Measurements from ENCODE around the gene MSI2. TPM values are rescaled to one million over a fixed set of nuclear protein-coding genes. Genes with fewer than 3 reads are reported as not detected.

MSI2 gene
- total RNA-seq, 1 donor from 2014 or later: 178 TPM

DNA sequence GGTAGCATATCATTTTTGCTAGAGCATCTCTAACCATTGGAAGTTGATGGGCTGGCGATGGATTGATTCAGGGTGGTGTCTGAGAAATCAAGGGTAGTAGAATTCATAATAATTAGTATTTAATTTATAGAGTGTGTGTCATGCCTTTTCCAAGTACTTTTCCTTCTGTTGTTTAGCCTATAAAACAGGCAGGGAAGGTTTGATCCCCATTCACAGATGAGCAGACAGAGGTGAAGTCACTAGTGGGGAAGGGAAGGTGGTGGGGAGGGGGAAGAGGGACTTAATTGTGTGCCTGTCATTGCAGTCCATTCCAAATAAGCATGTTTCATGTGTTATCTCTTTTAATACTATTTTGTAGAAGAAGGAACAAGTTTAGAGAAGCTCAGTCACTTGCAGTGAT, 131.3 kb downstream of the MSI2 start:
- intact Hi-C loops (cut with micrococcal nuclease): no loop called here

DNA sequence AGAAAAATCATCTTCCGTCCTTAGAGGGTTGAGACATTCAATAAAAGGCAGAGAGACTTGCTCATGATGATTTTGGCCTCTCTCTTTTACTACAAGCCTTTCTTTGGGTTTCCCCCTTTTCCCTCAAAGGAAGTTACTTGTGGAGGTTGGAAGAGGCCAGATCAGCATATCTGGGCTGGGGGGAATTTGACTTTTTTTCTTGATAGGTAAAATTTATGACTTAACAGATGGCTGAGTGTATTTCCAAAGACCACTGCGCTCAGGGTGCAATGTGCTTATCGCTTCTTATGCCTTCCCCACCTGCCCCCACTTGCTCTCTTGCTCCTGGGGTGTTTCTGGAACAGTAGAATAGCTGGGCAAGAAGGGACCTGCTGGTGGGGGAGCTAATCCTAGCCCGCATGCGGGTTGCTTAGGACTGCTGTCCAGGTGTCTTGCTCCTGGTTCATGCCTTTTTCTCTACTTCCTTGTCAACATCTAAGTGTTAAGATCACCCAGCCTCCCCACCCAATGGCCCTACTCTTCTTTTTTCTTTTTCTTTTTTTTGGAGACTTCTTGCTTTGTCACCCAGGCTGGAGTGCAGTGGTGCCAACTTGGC, 131.9 kb downstream of the MSI2 start:
- intact Hi-C loops (cut with micrococcal nuclease): no loop called here

DNA sequence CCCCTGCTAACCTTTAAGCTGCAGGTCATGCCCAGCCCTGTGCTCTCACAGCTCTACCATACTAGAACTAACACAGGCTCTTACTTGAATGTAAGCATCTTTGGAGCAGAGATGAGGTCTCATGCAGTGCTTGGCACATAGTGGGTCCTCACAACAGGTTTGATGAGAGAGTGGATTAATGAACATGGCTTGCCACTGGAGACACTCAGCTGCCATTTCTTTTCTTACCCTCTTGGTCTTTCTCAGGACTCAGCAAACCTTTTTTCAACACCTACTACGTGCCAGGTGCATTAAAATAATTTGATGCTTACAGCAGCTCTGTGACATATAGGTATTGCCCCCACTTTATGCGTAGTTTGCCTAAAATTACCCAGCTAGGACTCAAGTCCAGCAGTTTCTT, 133.2 kb downstream of the MSI2 start:
- intact Hi-C loops (cut with micrococcal nuclease): no loop called here

DNA sequence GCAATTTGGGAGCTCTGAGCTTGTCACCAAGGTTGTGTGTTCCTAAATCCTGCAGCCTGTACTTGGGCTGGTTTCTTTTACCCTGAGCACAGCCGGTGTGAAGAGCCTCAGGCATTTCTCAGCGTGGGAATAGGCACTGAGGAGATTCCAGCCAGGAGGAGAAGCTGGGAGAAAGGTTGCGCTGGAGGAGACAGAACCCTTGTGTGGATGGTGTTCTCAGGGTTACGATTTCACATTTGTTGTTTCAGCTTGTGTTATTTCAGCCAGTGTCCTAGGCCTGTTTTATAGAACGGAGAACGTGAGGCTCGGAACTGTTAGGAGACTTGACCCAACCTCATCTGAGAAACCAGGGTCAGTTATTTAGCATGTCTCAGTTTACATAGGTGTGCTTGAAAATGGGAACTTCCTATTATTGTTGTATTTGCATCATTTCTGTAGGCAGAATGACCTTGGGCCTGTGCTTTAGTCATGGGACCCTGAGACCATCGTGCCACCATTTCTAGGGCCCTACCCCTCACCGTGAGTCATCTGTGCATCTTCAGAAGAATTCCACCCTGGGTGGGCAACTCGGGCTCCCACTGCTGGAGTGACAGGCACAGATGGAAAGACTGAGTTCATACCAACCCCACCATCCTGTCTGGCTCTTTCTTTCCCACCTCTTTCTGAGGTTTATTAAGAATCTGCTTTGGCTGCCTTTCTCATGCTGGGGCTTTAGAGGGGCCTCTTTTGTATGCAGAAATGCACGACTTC, 134.9 kb downstream of the MSI2 start:
- intact Hi-C loops (cut with micrococcal nuclease): no loop called here

DNA sequence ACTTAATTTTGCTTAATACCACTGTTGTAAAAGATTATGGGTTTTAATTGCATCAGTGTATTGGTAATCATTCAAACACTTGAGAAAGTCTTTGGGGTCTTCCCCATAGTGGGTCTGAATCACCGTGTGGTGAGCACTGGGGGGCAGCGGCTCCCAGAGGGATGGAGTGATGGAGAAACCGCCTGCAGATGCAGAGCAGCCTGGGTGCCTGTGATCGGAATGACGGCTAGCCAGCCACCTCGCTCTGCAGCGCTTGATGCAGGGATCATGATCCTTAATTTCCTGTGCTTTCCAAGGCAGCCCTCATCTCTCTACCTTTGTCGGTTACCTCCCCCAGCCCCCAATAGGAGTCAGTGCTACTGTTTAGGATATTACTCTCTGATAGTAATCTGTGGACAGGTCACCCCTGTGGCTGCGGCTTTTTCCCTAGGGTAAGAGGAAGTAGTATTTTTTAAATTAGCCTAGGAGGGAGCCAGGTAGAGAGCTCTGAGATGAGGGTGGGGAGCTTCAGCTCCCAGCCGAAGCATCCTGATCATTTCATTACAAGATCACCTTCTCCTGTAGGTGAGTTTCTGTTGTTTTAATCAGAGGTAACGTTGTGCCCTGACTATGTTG, 135.6 kb downstream of the MSI2 start:
- intact Hi-C loops (cut with micrococcal nuclease): no loop called here

DNA sequence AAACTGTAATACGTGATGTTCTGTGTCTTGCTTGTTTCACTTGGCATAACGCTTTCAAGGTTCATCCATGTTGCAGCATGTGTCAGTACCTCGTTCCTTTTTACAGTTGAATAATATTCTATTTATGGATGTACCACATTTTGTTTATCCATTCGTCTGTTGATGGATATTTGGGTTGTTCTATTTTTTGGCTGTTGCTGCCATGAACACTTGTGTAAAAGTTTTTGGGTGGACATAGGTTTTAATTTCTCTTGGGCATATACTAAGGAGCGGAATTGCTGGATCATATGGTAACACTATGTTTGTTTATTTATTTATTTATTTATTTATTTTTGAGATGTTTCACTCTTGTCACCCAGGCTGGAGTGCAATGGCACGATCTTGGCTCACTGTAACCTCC, 137.0 kb downstream of the MSI2 start:
- intact Hi-C loops (cut with micrococcal nuclease): no loop called here

DNA sequence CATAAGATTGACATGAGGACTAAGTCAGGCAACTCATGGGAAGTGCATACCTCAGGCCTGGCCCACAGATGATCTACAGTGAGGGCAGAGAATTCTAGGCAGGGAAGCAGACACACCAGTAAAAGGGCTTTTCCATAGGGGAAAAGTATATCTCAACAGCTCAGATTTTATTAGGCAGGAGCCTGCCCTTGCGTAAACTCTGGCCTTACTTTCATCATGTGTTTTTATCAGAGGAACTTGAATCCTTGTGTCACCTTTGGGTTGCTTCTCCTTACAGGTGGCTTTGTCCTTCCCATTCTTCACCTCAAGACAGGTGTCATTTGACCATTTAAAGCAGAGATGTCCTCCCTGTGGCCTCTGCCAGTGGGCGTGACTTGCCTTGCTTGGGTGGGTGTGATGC, 138.1 kb downstream of the MSI2 start:
- intact Hi-C loops (cut with micrococcal nuclease): no loop called here

DNA sequence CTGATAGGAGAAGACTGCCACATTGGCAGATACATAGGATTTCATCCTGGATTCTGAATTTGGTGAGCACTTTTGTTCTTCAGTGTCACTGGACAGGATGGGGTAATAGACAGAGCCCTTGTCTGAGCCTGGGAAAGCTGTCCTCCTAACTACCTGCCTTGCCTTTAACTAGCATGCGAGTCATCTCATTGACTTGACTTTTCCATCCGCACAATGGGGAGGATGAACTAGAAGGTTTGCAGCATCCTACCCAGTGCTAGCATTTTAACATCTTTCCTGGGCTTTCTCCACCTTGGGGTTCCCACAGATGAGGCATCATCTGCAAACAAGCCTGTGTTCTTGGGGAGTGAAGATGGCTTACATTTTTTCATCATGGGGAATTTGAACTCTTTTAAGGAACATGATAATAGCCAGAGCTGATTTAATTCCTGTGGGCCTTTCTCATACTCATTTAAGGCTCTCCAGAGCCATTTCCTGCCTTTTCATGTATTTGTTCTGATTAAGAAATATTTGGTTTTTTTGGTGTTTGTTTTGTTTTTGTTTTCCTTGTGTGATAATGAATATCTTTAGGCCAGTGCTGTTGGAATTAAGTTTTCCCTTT, 139.5 kb downstream of the MSI2 start:
- intact Hi-C loops (cut with micrococcal nuclease): no loop called here

DNA sequence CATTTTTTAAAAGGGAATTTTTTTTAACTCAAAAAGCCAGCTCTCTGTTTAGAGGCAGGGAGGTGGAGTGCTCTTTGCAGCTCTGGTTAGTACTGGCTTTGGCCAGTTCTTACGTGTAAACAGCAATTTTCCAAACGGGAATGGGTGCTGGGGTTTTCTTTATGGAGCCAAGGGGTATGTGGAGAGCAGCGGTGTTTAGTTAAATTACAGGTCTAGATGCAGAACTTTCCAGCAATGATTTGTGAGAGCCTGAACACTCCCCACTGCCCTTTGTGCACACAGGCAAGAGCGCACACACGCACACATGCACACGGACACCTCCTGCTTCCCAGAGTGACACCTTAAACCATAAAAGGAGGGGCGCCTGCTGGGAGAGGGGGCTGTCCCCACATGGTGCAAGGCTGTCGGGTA, 140.2 kb downstream of the MSI2 start:
- intact Hi-C loops (cut with micrococcal nuclease): no loop called here

DNA sequence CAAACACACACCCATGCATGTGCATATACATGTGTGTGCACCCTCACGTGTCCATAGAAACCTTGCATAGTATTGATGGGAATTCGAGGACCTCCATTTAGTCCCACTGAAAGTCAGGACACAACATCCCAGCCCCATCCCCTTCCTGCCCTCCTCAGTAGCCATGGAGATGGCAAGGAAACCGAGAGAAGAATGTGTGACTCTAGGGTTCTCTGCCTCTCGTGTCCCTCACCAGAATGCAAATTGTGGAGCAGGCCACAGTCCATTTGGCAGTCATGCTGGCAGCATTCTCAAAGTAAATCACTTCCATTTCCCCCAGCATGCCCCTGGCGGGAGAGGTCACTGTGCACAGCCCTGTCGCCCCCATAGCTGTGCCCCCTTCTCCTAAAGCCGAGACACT, 141.1 kb downstream of the MSI2 start:
- intact Hi-C loops (cut with micrococcal nuclease): no loop called here

DNA sequence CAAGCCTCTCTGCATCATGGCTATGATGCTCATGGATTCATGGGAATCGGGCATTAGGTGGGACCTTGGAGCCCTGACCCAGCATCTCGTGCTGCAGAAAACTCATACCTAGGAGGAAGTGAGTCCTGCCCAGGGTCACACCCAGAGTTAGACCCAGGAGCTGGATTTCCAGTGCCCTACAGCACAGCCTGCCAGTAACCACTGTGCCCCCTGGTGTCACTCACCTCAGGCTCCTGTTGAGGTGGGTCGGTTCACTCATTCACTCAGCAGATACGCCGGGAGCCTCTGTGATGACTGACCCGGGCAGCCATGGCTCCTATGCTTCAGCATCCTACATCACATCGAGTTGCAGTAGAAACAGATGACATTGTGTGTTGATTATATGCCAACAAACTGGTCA, 143.4 kb downstream of the MSI2 start:
- intact Hi-C loops (cut with micrococcal nuclease): no loop called here

DNA sequence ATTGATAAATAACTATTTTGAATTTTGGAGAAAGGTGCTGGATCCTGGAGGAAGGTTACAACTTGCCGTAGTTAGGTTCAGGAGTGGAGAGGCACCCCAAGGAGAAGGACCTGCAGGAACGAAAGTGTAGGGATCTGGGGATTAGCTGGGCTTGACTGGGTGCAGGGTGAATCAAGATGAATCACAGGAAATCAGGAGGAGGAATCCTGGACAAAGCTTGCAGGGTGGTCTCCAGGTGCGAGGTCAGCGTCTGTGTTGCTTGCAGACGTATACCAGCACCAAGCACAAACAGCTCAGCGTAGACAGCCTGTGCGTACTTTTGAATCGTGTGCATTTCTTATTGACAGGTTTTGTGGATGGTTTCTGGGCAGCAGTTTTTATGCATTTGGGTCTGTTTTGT, 144.3 kb downstream of the MSI2 start:
- intact Hi-C loops (cut with micrococcal nuclease): no loop called here

DNA sequence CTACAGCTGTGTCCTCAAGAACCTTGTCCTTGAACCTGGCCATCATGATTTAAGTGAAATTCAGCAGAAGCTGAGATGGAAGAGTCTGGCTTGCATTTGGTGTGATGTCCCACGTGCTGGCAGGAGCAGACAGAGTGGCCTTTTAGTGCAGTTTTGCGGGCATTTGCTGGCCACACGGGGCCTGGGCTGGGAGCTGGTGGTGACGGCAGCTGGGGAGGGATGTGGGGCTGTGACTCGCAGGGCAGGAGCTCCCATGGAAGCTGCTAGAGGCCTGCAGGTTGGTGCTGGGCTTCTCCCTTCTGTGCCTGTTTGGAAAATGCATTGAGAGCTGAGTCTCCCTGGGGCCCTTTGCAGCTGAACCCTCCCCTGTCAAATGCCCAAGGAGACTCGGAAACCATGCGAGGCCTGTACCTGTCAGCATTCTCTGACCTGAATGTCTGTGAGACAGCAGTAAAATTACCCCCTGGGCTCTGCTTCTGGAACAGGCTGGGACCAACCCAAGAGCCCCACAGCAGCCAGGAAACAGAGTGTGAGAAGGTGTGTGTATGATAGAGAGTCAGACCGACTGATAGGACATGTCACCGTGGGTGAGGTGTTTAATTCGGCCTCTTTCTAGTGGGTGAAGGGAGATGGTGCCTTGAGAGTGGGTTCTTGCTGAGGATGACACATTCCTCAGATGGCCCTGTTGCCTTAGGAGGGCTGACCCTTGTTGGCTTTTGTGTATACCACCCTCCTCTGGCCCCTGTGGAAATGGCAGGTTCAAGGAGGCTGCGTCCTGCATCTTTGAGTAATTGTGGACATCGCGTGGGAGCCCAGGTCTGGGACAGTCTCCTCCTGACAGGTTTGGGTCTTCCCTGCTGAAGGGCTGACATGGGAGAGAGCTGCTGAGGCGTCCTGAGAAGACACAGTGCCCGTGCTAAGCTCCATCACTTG, 145.5 kb downstream of the MSI2 start:
- intact Hi-C loops (cut with micrococcal nuclease): no loop called here

DNA sequence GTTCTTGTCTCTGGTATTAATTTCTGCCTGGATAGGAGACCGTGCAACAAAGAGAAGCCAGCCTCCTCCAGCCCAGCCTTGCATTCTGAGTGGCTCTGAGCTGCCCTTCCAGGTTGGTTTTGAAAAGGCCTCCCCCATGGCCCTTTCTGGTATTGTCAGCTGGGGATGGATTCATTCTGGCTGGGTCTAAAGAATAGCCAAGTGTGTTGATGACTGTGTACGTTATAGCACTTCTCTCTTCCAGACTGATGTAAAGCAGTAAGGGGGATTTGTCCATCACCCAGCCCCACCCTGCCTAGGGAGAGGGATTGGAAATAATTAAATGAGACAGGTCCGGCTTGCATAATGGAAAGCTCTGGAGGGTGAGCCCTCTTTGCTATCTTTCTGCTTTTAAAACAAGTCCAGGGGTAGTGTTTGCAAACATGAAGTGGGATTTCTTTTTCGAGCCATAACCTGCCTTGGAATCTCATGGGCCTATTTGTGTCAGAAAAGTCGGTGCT, 146.4 kb downstream of the MSI2 start:
- intact Hi-C loops (cut with micrococcal nuclease): no loop called here

DNA sequence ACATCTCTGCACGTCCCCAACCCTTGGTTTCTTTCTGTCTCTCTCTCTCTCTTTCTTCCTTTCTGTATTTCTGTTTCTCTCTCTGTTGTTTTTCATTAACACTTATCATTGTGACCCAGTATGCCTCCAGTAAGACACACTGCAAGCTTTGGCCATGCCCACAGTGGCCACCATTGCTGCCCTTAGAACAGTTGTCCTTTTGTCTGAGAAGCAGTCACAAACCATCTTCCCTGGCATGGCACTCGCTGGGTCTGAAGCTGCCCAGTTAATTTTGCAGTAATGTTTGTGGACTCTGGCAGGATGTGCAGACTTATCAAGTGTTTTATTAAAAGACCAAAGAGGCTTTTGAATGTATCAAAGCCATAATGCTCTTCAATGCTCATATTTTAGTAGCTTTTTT, 146.9 kb downstream of the MSI2 start:
- intact Hi-C loops (cut with micrococcal nuclease): no loop called here

DNA sequence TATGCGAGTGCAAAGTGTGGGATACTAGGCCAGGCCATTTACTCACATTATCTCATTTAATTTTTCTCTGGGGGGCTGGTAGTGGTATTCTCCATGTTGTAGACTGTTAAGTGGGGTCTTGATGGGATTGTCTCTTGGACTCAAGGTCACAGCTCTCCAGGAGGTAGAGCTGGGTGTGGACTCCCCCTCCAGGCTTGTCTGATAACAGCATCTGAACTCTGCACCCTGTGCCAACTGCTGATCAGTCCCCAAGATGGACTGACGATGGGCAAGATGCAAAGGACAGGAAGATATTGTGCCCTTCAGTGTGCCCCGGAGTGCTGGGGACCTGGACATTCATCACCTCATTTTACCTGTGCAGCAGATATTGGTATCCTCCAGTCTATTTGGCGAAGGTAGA, 147.8 kb downstream of the MSI2 start:
- intact Hi-C loops (cut with micrococcal nuclease): loop anchor here (1.0 kb wide), 1 partner anchor 161 kb away; no protein-coding TSS in a partner anchor

DNA sequence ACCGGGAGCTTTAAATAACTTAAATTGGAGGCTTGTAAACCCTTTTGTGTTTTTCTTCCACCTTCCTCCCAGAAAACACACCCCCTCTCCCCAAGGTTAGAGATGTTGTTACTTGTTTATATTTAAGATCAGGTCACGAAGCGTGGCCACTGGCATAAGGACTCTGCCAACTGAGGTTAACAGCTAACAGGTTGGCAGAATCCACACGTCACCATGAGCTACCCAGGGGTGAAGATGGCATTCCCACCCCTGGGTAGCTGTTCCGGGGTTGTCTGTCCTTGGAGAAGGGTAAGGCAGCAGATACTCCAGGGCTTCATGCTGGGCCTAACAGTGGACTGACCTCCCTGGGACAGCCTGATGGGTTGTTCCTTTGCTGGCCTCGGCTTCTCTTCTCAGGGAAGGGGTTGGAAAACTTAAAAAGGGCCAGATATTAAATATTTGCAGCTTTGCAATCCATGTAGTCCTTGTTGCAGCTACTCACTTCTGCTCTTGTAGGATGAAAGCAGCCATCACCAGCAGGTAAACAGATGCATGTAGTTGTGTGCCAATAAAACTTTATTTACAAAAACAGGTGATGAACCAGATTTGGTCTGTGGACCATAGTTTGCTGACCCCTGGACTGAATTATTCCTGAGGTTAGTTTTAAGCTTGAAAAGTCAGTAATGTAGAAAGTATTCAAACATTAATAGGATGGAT, 148.6 kb downstream of the MSI2 start:
- intact Hi-C loops (cut with micrococcal nuclease): loop anchor here (1.0 to 5.0 kb wide), 4 partner anchors 37 to 162 kb away; partner anchors contain the start of gene MSI2

DNA sequence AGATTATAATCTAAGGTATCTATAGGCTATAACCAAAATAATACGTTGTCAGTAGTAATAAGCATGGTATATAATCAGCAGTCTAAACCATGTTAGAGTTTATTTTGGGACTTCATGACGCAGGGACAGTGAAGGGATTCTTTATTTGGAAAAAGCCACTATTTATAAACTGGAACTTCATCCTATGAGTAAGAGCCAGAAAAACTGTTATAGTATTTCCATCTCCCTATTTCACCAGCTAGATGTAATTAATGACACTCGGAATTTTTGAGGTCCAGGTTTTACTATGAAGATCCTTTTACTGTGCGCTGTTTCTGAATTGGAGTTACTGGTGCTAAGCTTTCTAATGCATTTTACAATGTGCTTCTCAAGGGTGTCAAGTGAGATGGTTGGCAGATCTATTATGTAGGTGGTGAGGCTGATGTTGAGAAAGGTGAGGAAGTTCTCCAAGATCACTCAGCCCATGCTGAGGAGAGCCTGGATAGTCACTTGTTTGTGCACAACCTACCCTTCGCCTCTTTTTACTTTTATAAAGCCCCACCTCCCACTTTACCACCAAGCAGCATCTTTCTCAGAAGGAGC, 149.3 kb downstream of the MSI2 start:
- intact Hi-C loops (cut with micrococcal nuclease): loop anchor here (5.0 kb wide), 3 partner anchors 37 to 148 kb away; partner anchors contain the start of gene MSI2

DNA sequence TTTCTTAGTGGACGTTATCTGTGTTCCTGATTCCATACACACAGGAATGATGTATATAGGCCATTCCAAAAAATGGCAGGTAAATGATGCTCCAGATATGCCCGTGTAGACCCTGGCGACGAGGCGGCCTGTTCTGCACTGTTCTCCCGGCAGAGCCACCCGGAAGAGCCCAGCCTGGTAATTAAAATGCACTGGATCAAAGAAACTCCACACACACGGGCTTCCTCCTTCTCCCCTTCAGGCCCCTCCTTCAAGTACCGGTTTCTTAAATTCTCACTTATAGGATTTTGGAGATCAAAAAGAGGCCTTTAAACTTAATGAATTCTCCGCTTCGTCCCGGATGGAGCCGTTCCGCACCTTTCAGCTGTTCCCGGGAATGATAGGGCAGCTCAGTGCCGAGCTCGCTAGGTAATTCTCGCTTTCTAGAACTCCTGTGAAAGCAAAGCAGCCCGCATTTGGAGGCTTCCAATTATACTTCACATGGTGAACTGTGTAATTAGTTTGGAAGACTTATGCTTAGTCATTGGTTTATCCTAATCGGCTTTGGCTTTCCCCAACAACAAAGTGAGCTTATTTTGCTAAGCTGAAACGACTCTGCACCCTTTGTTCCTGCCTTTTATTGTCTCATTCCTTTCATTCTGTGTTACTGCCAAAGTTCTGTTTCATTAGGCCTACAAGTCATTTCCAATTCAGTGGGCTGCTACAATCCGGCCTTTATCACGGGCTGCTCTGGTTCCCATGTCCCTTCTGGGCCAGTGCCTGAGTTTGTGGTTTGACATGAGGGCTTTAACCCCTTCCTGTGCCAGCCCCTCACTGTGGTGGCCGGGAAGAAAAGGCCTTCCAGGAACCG, 150.0 kb downstream of the MSI2 start:
- intact Hi-C loops (cut with micrococcal nuclease): loop anchor here (5.0 kb wide), 3 partner anchors 36 to 149 kb away; partner anchors contain the start of gene MSI2

Measured in T-helper 1 cell treated with Interleukin-12 subunit alpha and Interleukin-12 subunit beta and Interleukin-4 antibody, amounts not matched to agents 30 ng/mL and 1 ng/mL, for 36 hours (primary cell).